Esophagus muscularis mucosa (tissue), 3 donors: ENCODE measurements around the gene REEP5.

ENCODE experiments used
- POLR2AphosphoS5 ChIP-seq, 2 donors: sonication (generic); formaldehyde crosslinking; IDR thresholded peaks; one replicate each; pipeline ENCODE4 v1.6.1; 2017; ENCODE audit warnings: antibody characterized with exemption in 2 of 2
- TF ChIP-seq, protein P1 (sequence below), 3 experiments: fragments of 200-600 bp in 2 of 3; fragments of 450-650 bp in 1 of 3; sonication (generic) in 2 of 3; IDR thresholded peaks; one replicate each; pipeline ENCODE4 v1.5.1; 2017 to 2019; ENCODE audit warnings: antibody characterized with exemption in 3 of 3, mild to moderate bottlenecking in 2 of 3, moderate library complexity in 1 of 3

DNA sequence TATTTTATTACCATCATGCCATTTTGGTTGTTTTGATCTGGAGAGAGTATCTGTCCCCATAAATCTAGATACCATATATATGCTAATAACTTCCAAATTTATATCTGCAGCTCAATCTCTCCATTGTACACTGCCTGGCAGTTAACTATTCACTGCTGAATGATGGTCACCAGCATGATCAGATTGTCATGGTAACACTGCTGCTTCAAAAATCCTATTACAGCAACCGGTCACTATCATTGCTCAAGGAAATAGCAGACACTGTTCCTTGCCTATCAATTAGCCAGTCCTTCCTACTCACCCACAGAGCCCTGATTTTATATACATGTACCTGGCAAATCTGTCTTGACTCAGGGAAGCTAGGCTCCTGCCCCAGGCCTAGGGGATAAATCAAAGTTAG is 11.5 kb downstream of the REEP5 start:
- TF ChIP-seq, protein P1, sequence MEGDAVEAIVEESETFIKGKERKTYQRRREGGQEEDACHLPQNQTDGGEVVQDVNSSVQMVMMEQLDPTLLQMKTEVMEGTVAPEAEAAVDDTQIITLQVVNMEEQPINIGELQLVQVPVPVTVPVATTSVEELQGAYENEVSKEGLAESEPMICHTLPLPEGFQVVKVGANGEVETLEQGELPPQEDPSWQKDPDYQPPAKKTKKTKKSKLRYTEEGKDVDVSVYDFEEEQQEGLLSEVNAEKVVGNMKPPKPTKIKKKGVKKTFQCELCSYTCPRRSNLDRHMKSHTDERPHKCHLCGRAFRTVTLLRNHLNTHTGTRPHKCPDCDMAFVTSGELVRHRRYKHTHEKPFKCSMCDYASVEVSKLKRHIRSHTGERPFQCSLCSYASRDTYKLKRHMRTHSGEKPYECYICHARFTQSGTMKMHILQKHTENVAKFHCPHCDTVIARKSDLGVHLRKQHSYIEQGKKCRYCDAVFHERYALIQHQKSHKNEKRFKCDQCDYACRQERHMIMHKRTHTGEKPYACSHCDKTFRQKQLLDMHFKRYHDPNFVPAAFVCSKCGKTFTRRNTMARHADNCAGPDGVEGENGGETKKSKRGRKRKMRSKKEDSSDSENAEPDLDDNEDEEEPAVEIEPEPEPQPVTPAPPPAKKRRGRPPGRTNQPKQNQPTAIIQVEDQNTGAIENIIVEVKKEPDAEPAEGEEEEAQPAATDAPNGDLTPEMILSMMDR (IDR thresholded peaks at IDR 0.05), result no peak
- no peak for TF ChIP-seq POLR2AphosphoS5 (IDR thresholded peaks at IDR 0.05)
